ENCODE measurements around the gene OTOG. TPM values are rescaled to one million over a fixed set of nuclear protein-coding genes. Genes with fewer than 3 reads are reported as not detected.

Gene OTOG
- total and polyA plus RNA-seq, 2 of the 8 experiments (the other 6 are each of a cell fraction or from before 2014, with no cell fraction given): 0.41 to 1.5 TPM

GRCh38 chr11:17498475-17498874, 48.6 kb upstream of the OTOG start:
- POLR2A ChIA-PET (ENCODE audit: partially characterized antibody): interaction anchor here (0.8 to 1.5 kb wide), 4 partner anchors 10 to 115 kb away, joined by 3 to 4 read pairs (median 4); partner anchors contain the start of gene OTOG
- Histone ChIP-seq H2BK20ac (ENCODE audit: low read length) (no peak overlapping the region), H3K27me3 (replicated peaks in 1 of 4; ENCODE audit: control insufficient read depth in 3 of 4, extremely low read depth in 1 of 4, insufficient read depth in 3 of 4, low read length in 3 of 4) (no peaks in the 10 kb centered on the region; a peak in 2 of 7 replicates), H3K4me3 (ENCODE audit: extremely low read depth in 1 of 4, insufficient read depth in 2 of 4, low read depth in 3 of 4, low read length in 4 of 4) (no peak overlapping the region), H2BK5ac (ENCODE audit: low read depth, low read length) (no peak overlapping the region), H3K23me2 (ENCODE audit: low read depth, low read length) (no peaks in the 10 kb centered on the region), H3K36me3 (ENCODE audit: control insufficient read depth in 2 of 4, insufficient read depth in 4 of 4, low read length in 3 of 4) (no peaks in the 10 kb centered on the region), H3K23ac (ENCODE audit: insufficient read length) (no peak overlapping the region), H2BK15ac (ENCODE audit: low read length) (no peak overlapping the region), H4K5ac (ENCODE audit: insufficient read length, low read depth, low read length) (no peak overlapping the region), H3K9ac (replicated peaks in 1 of 4; ENCODE audit: extremely low read depth in 1 of 4, low read depth in 3 of 4, low read length in 3 of 4) (no peak overlapping the region), H3K18ac (ENCODE audit: extremely low read depth, low read length) (no peak overlapping the region), H3K9me3 (ENCODE audit: insufficient read depth in 2 of 2, low read depth in 1 of 2, low read length in 1 of 2) (no peaks in the 10 kb centered on the region), H4K8ac (ENCODE audit: extremely low read depth, insufficient read depth, low read length) (no peak overlapping the region), H4K91ac (replicated peaks; ENCODE audit: insufficient read length, low read length) (no peak overlapping the region), H4K20me1 (replicated peaks in 1 of 2; ENCODE audit: control insufficient read depth in 1 of 2, insufficient read depth in 2 of 2, low read length in 2 of 2) (no peaks in the 10 kb centered on the region), H2BK12ac (ENCODE audit: low read depth, low read length) (no peak overlapping the region), H2AFZ (ENCODE audit: low read length) (no peak overlapping the region), H3K79me1 (ENCODE audit: low read depth, low read length) (no peaks in the 10 kb centered on the region), H3K4ac (replicated peaks; ENCODE audit: insufficient read length, low read depth, low read length) (no peak overlapping the region), H3K56ac (replicated peaks; ENCODE audit: insufficient read length, low read depth, low read length) (no peak overlapping the region), H3K14ac (ENCODE audit: insufficient read length) (no peak overlapping the region), H2BK120ac (replicated peaks; ENCODE audit: low read depth, low read length) (no peak overlapping the region), H3K4me1 (replicated peaks in 1 of 4; ENCODE audit: control insufficient read depth in 3 of 4, insufficient read depth in 4 of 4, low read length in 3 of 4) (peaks cover 0 to 6% (median 2%) of the 10 kb centered on the region in 4 experiments; a peak in 3 of 7 replicates), H3K27ac (ENCODE audit: low read depth, low read length) (no peak overlapping the region), H3K4me2 (ENCODE audit: insufficient read depth in 1 of 2, low read depth in 2 of 2, low read length in 2 of 2) (no peak overlapping the region), H2AK5ac (ENCODE audit: low read depth, low read length) (no peak overlapping the region), H3K79me2 (ENCODE audit: control insufficient read depth in 1 of 2, insufficient read depth in 2 of 2, low read length in 2 of 2) (no peaks in the 10 kb centered on the region)
- DNase-seq (ENCODE audit: low read depth in 1 of 2, low spot score in 2 of 2) (peak in 1 of 2 experiments; percentile 52), FAIRE-seq (peak; percentile 70)
- CTCF ChIA-PET (ENCODE audit: partially characterized antibody): interaction anchor here (0.7 to 44.8 kb wide), 25 partner anchors 9 to 266 kb away, joined by 3 to 1414 read pairs (median 4); partner anchors contain the start of genes ABCC8 and KCNJ11
- WGBS, 2 experiments (ENCODE audit: extremely low coverage in 1 of 2, insufficient coverage in 1 of 2, insufficient read length in 1 of 2, insufficient replicate concordance in 2 of 2, low coverage in 1 of 2, low lambda C conversion rate in 2 of 2, missing lambda C conversion rate in 1 of 2): 75% methylated on average over 5 of the region's 5 CpGs; no CpG with 5 or more reads in 1 of the 2 experiments
- TF ChIP-seq ZNF274 (IDR thresholded peaks at IDR 0.05; ENCODE audit: borderline replicate concordance, extremely low read depth, low read length) (no peak), CBX5 (IDR thresholded peaks at IDR 0.05; ENCODE audit: low read depth, low read length) (no peak), SAP30 (IDR thresholded peaks at IDR 0.05; ENCODE audit: insufficient read depth, insufficient replicate concordance, low read length) (no peak), FOSL1 (IDR thresholded peaks at IDR 0.05; ENCODE audit: insufficient read depth, low read depth, low read length) (no peak), POLR2A (IDR thresholded peaks at IDR 0.05; ENCODE audit: control extremely low read depth in 1 of 2, low read depth in 2 of 2, low read length in 2 of 2) (no peak), PHF8 (conservative IDR thresholded peaks at IDR 0.05; ENCODE audit: low read depth, low read length) (no peak), TBP (IDR thresholded peaks at IDR 0.05; ENCODE audit: low read depth, low read length) (no peak), SIX5 (IDR thresholded peaks at IDR 0.05; ENCODE audit: low read depth, low read length) (no peak), POU5F1 (IDR thresholded peaks at IDR 0.05; ENCODE audit: low read depth, low read length) (no peak), SUZ12 (IDR thresholded peaks at IDR 0.05; ENCODE audit: low read length) (no peak), RAD21 (IDR thresholded peaks at IDR 0.05 in 1 of 2, conservative IDR thresholded peaks at IDR 0.05 in 1 of 2; ENCODE audit: low read depth in 2 of 2, low read length in 2 of 2) (peak in 1 of 2 experiments; percentile 23; a peak in 1 of 4 replicates), EZH2 (IDR thresholded peaks at IDR 0.05; ENCODE audit: low read depth, low read length, severe bottlenecking) (no peak), RXRA (IDR thresholded peaks at IDR 0.05; ENCODE audit: insufficient read depth, low read depth, low read length) (no peak), RBBP5 (IDR thresholded peaks at IDR 0.05; ENCODE audit: borderline replicate concordance, low read depth, low read length) (no peak)
